ENCODE data around the gene CHST8. TPM values are rescaled to one million over a fixed set of nuclear protein-coding genes. Genes with fewer than 3 reads are reported as not detected.

Gene CHST8
- polyA plus RNA-seq, 4 donors: 0.13 to 0.45 (median 0.29) TPM

- DNase-seq (ENCODE audit: low read depth in 4 of 4, low spot score in 3 of 4): no peak
These were observed 158.1 kb downstream of the CHST8 start for GRCh38 chr19:33779849-33780248.

GRCh38 chr19:33780251-33780650, 158.5 kb downstream of the CHST8 start:
- DNase-seq (ENCODE audit: low read depth in 4 of 4, low spot score in 3 of 4): no peak

- no peak for DNase-seq (ENCODE audit: low read depth in 4 of 4, low spot score in 3 of 4)
These were observed 159.0 kb downstream of the CHST8 start for GRCh38 chr19:33780746-33781145.

GRCh38 chr19:33781415-33781935, 159.7 kb downstream of the CHST8 start:
- no peak for DNase-seq (ENCODE audit: low read depth in 4 of 4, low spot score in 3 of 4)

GRCh38 chr19:33781996-33782395, 160.2 kb downstream of the CHST8 start:
- no peak for DNase-seq (ENCODE audit: low read depth in 4 of 4, low spot score in 3 of 4)

GRCh38 chr19:33784432-33784831, 162.7 kb downstream of the CHST8 start:
- no peak for DNase-seq (ENCODE audit: low read depth in 4 of 4, low spot score in 3 of 4)

- DNase-seq (ENCODE audit: low read depth in 4 of 4, low spot score in 3 of 4): no peak
These were observed 164.0 kb downstream of the CHST8 start for GRCh38 chr19:33785795-33786194.

GRCh38 chr19:33788676-33789075, 166.9 kb downstream of the CHST8 start:
- no peak for DNase-seq (ENCODE audit: low read depth in 4 of 4, low spot score in 3 of 4)

- no peak for DNase-seq (ENCODE audit: low read depth in 4 of 4, low spot score in 3 of 4)
These were observed 167.6 kb downstream of the CHST8 start for GRCh38 chr19:33789344-33789743.

GRCh38 chr19:33794683-33795369, 173.1 kb downstream of the CHST8 start:
- DNase-seq (ENCODE audit: low read depth in 4 of 4, low spot score in 3 of 4): no peak

GRCh38 chr19:33795370-33796163, 173.8 kb downstream of the CHST8 start:
- DNase-seq (ENCODE audit: low read depth in 4 of 4, low spot score in 3 of 4): peak in 3 of 4 donors; percentile 59 to 82 (median 77)

- no peak for DNase-seq (ENCODE audit: low read depth in 4 of 4, low spot score in 3 of 4)
These were observed 174.6 kb downstream of the CHST8 start, which contains the start of gene KCTD15 for GRCh38 chr19:33796164-33796875. Gene KCTD15, plus strand, starts transcription at chr19:33796870. Its CDS starts 3,585 bp downstream, at chr19:33800455.

- DNase-seq (ENCODE audit: low read depth in 4 of 4, low spot score in 3 of 4): peak in 1 of 4 donors; percentile 49
These were observed 176.3 kb downstream of the CHST8 start for GRCh38 chr19:33797802-33798671.

- DNase-seq (ENCODE audit: low read depth in 4 of 4, low spot score in 3 of 4): no peak
These were observed 176.9 kb downstream of the CHST8 start for GRCh38 chr19:33798681-33799111.

GRCh38 chr19:33799476-33799875, 177.7 kb downstream of the CHST8 start:
- DNase-seq (ENCODE audit: low read depth in 4 of 4, low spot score in 3 of 4): no peak

- DNase-seq (ENCODE audit: low read depth in 4 of 4, low spot score in 3 of 4): no peak
These were observed 178.4 kb downstream of the CHST8 start for GRCh38 chr19:33800012-33800680.

GRCh38 chr19:33801411-33801810, 179.7 kb downstream of the CHST8 start:
- DNase-seq (ENCODE audit: low read depth in 4 of 4, low spot score in 3 of 4): no peak

- DNase-seq (ENCODE audit: low read depth in 4 of 4, low spot score in 3 of 4): no peak
These were observed 180.2 kb downstream of the CHST8 start for GRCh38 chr19:33802001-33802400.

GRCh38 chr19:33802801-33803200, 181.0 kb downstream of the CHST8 start:
- no peak for DNase-seq (ENCODE audit: low read depth in 4 of 4, low spot score in 3 of 4)

Data from right renal pelvis (tissue), 4 donors.